ENCODE data around the gene CHST2.

GRCh38 chr3:143170676-143171075 lies 51.1 kb downstream of the CHST2 start:
- TF ChIP-seq POLR2AphosphoS5 (IDR thresholded peaks at IDR 0.05; ENCODE audit: insufficient read depth, low read depth, low read length) (no peak), EZH2 (IDR thresholded peaks at IDR 0.05; ENCODE audit: borderline replicate concordance, low read depth, low read length, severe bottlenecking) (no peak), MYC (IDR thresholded peaks at IDR 0.05; ENCODE audit: low read depth, low read length) (no peak), POLR2A (IDR thresholded peaks at IDR 0.05; ENCODE audit: low read depth, low read length) (no peak), MAX (IDR thresholded peaks at IDR 0.05; ENCODE audit: insufficient read depth, insufficient read length) (no peak), JUN (IDR thresholded peaks at IDR 0.05; ENCODE audit: borderline replicate concordance, insufficient read depth, insufficient read length, low read depth) (no peak), FOS (IDR thresholded peaks at IDR 0.05; ENCODE audit: borderline replicate concordance, insufficient read depth, low read length) (no peak), GATA2 (IDR thresholded peaks at IDR 0.05; ENCODE audit: insufficient read depth, insufficient read length, low read depth, low read length) (no peak)
- TF ChIP-seq, protein P1, sequence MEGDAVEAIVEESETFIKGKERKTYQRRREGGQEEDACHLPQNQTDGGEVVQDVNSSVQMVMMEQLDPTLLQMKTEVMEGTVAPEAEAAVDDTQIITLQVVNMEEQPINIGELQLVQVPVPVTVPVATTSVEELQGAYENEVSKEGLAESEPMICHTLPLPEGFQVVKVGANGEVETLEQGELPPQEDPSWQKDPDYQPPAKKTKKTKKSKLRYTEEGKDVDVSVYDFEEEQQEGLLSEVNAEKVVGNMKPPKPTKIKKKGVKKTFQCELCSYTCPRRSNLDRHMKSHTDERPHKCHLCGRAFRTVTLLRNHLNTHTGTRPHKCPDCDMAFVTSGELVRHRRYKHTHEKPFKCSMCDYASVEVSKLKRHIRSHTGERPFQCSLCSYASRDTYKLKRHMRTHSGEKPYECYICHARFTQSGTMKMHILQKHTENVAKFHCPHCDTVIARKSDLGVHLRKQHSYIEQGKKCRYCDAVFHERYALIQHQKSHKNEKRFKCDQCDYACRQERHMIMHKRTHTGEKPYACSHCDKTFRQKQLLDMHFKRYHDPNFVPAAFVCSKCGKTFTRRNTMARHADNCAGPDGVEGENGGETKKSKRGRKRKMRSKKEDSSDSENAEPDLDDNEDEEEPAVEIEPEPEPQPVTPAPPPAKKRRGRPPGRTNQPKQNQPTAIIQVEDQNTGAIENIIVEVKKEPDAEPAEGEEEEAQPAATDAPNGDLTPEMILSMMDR (IDR thresholded peaks at IDR 0.05; ENCODE audit: extremely low read depth in 1 of 2, insufficient read depth in 1 of 2, low read depth in 1 of 2, low read length in 2 of 2), result no peak

Measured in endothelial cell of umbilical vein (primary cell).